MCF 10A (cell line): ENCODE measurements around the gene SHE. TPM values are rescaled to one million over a fixed set of nuclear protein-coding genes. Genes with fewer than 3 reads are reported as not detected.

Experiments
- Bru-seq: library from RNA; stranded (reverse); fragments of 400-500 nt; gene quantifications from one replicate; lab custom pipeline; 2021; lab: Mats Ljungman, UMichigan
- BruChase-seq, 2 experiments: library from RNA; stranded (reverse); fragments of 400-500 nt; gene quantifications; one replicate each; lab custom pipeline; 2021; lab: Mats Ljungman, UMichigan
- BruUV-seq: library from RNA; stranded (reverse); fragments of 400-500 nt; replicated peaks from 2 replicates; lab custom pipeline; 2021; lab: Mats Ljungman, UMichigan
- CTCF ChIA-PET: fragments of 300-600 bp; sonication (Branson Sonifier 250); formaldehyde crosslinking; extraction: SDS; loops from one replicate; lab custom pipeline; 2021; ENCODE audit warnings: antibody characterized with exemption, inconsistent platforms; lab: Yijun Ruan, JAX
- POLR2A ChIA-PET: fragments of 300-600, 350-650 bp; sonication (Branson Sonifier 250); formaldehyde crosslinking; extraction: SDS; loops from one replicate; lab custom pipeline; 2020; ENCODE audit warnings: antibody characterized with exemption, inconsistent platforms; lab: Yijun Ruan, JAX
- DNase-seq: peaks from one replicate; pipeline ENCODE4 v3.0.0-alpha.2; 2018; ENCODE audit not compliant: unreplicated experiment
- H3K27ac Mint-ChIP-seq: one replicate; pipeline ENCODE4 v1.8.0; 2022; ENCODE audit warnings: mild to moderate bottlenecking, low read depth, mixed read lengths; ENCODE audit not compliant: unreplicated experiment
- H3K27me3 Mint-ChIP-seq: one replicate; pipeline ENCODE4 v1.8.0; 2022; ENCODE audit warnings: mixed read lengths; ENCODE audit not compliant: insufficient read depth, unreplicated experiment
- H3K36me3 Mint-ChIP-seq: one replicate; pipeline ENCODE4 v1.8.0; 2022; ENCODE audit warnings: mild to moderate bottlenecking, moderate library complexity, mixed read lengths; ENCODE audit not compliant: insufficient read depth, unreplicated experiment
- H3K4me1 Mint-ChIP-seq: one replicate; pipeline ENCODE4 v1.8.0; 2022; ENCODE audit warnings: mixed read lengths; ENCODE audit not compliant: insufficient read depth, unreplicated experiment
- H3K4me3 Mint-ChIP-seq: one replicate; pipeline ENCODE4 v1.8.0; 2022; ENCODE audit warnings: mild to moderate bottlenecking, moderate library complexity, mixed read lengths; ENCODE audit not compliant: unreplicated experiment
- H3K9me3 Mint-ChIP-seq: one replicate; pipeline ENCODE4 v1.8.0; 2022; ENCODE audit warnings: mixed read lengths; ENCODE audit not compliant: unreplicated experiment
- intact Hi-C: fragments of 100-400 bp; cut with micrococcal nuclease; formaldehyde crosslinking; loops from 2 replicates; pipeline ENCODE4 v1.14.1; 2022
- long read RNA-seq: library from polyadenylated mRNA; stranded (forward); transcript quantifications from one replicate; pipeline ENCODE4 v2.0.0, GENCODE V29; 2022
- total RNA-seq: library from RNA; stranded (reverse); gene quantifications from 2 replicates; pipeline ENCODE4 v1.2.3, GENCODE V29; 2022
- TF ChIP-seq, protein P1 (sequence below): fragments of 200-600 bp; IDR thresholded peaks from one replicate; pipeline ENCODE4 v1.8.0; 2022; ENCODE audit warnings: antibody characterized with exemption, mild to moderate bottlenecking; ENCODE audit not compliant: unreplicated experiment

Gene SHE
- total RNA-seq (not detected in 2 replicates), Bru-seq, nascent RNA (not detected), BruChase-seq, experiment 1, labeled RNA remaining after a 6-hour chase (not detected), BruChase-seq, experiment 2, labeled RNA remaining after a 2-hour chase (not detected)
- long read RNA-seq: 0 reads

DNA sequence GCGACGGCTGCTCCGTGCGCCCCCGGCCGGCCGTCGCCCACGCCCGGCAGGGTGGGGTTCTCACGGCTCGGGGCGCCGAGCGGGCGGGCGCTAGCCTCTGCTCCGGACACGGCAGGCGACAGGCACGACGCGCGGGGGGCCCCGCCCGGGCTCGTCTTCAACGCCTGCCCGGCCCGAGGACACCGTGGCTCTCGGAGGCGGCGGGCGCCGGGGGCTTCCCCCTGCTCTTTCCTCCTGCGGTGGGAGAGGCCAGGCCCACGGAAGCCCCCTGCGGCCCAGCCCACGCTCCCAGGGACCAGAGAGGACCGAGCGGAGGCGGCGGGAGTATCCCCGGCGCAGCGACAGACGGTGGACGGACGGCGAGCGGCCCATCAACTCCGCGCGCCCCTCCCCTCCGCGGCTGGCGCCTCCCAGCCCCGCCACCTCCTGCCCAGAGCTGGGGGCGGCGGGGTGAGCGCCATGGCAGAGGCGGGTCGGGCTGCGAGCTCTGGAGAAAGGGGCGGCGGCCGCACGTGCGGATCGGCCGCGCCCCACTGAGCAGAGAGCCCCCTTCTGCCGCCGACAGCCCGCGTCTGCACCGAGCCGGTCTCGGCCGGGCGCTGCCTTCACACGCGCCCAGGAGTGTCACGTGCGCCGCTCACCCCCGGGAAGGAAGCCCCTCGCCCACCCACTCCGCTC lies at the start of gene SHE, which contains the start of gene TDRD10:
Gene SHE, minus strand, starts transcription at position 347 of the 678 bp plus-strand sequence. CDS start 386 bp downstream, outside the sequence.
Gene TDRD10, plus strand, starts transcription at position 154 of the 678 bp plus-strand sequence. CDS start 4,685 bp downstream, outside the sequence.
- H3K27me3 Mint-ChIP-seq: peaks cover 64% of the 10 kb centered on the region
- ChIA-PET POLR2A (interaction anchor here (2.1 kb wide), 1 partner anchor 19 kb away, joined by 5 read pairs; no protein-coding TSS in a partner anchor), CTCF (no interaction called here)
- intact Hi-C loops: no loop called here
- TF ChIP-seq, protein P1, sequence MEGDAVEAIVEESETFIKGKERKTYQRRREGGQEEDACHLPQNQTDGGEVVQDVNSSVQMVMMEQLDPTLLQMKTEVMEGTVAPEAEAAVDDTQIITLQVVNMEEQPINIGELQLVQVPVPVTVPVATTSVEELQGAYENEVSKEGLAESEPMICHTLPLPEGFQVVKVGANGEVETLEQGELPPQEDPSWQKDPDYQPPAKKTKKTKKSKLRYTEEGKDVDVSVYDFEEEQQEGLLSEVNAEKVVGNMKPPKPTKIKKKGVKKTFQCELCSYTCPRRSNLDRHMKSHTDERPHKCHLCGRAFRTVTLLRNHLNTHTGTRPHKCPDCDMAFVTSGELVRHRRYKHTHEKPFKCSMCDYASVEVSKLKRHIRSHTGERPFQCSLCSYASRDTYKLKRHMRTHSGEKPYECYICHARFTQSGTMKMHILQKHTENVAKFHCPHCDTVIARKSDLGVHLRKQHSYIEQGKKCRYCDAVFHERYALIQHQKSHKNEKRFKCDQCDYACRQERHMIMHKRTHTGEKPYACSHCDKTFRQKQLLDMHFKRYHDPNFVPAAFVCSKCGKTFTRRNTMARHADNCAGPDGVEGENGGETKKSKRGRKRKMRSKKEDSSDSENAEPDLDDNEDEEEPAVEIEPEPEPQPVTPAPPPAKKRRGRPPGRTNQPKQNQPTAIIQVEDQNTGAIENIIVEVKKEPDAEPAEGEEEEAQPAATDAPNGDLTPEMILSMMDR: no peak
- no peak for DNase-seq
- no peaks in the 10 kb centered on the region for H3K4me1 Mint-ChIP-seq
- BruUV-seq: no TSS peak
- no peak within 1 kb of the TSS for H3K4me3 Mint-ChIP-seq
- no peaks in the 10 kb centered on the region for H3K36me3 Mint-ChIP-seq
- no peak within 1 kb of the TSS for H3K27ac Mint-ChIP-seq
- no peaks in the 10 kb centered on the region for H3K9me3 Mint-ChIP-seq

DNA sequence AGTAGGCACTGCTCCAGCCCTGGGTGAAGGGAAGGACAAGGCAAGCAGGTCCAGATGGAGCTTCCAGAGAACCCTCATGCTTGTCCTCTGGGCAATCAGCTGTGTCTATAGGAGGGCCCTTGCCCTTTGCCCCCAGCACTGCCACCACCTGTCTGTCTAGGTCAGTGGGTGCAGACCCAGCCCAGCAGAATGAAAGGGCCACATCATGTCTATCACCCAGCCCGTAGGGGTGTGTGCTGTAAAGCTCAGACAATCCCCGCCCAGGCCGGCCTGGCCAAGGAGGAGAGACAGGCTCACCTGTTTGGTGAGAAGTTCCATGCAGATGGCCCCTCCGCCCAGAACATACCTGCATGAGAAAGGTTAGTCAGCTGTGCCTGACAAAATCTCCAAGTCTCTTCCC lies 49.3 kb upstream of the SHE start:
- H3K4me1 Mint-ChIP-seq: peaks cover 19% of the 10 kb centered on the region
- no TSS peak for BruUV-seq
- no peaks in the 10 kb centered on the region for H3K27me3 Mint-ChIP-seq
- H3K27ac Mint-ChIP-seq: no peak overlapping the region
- intact Hi-C loops: no loop called here
- H3K36me3 Mint-ChIP-seq: peaks cover 76% of the 10 kb centered on the region
- DNase-seq: no peak
- CTCF ChIA-PET: interaction anchor here (0.6 to 11.3 kb wide), 5 partner anchors 17 to 461 kb away, joined by 3 to 128 read pairs (median 5); no protein-coding TSS in a partner anchor
- H3K9me3 Mint-ChIP-seq: no peaks in the 10 kb centered on the region
- POLR2A ChIA-PET: interaction anchor here (1.1 kb wide), 1 partner anchor 579 kb away, joined by 3 read pairs; no protein-coding TSS in a partner anchor
- TF ChIP-seq, protein P1: no peak
- no peak overlapping the region for H3K4me3 Mint-ChIP-seq

DNA sequence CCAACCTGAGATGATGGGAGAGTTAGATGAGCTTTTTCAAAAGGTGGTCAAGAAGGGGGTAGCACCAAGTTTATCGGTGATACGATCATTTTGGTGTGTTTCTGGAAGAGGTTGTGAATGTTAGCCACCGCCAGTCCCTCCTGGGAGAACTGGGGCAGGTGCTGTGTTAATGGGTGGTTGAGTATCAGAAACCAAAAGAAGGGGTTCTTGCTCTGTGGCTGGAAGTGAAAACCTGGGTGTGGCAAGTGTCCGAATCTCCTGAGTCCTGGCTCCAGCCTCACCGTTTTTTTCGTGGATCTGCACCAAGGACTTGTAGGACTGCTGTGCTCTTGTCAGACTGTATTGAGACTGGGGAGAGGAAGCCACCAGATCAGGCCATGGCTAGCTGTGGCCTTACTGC lies 48.4 kb upstream of the SHE start:
- intact Hi-C loops: no loop called here
- H3K36me3 Mint-ChIP-seq: peaks cover 68% of the 10 kb centered on the region
- ChIA-PET POLR2A (interaction anchor here (0.5 kb wide), 1 partner anchor 21 kb away, joined by 3 read pairs; no protein-coding TSS in a partner anchor), CTCF (interaction anchor here (0.6 to 11.3 kb wide), 3 partner anchors 69 to 381 kb away, joined by 3 to 128 read pairs (median 5); no protein-coding TSS in a partner anchor)
- H3K4me1 Mint-ChIP-seq: peaks cover 15% of the 10 kb centered on the region
- no peak for DNase-seq
- no peaks in the 10 kb centered on the region for H3K9me3 Mint-ChIP-seq
- no peak overlapping the region for H3K27ac Mint-ChIP-seq
- no peaks in the 10 kb centered on the region for H3K27me3 Mint-ChIP-seq
- no TSS peak for BruUV-seq
- no peak overlapping the region for H3K4me3 Mint-ChIP-seq
- TF ChIP-seq, protein P1: no peak

DNA sequence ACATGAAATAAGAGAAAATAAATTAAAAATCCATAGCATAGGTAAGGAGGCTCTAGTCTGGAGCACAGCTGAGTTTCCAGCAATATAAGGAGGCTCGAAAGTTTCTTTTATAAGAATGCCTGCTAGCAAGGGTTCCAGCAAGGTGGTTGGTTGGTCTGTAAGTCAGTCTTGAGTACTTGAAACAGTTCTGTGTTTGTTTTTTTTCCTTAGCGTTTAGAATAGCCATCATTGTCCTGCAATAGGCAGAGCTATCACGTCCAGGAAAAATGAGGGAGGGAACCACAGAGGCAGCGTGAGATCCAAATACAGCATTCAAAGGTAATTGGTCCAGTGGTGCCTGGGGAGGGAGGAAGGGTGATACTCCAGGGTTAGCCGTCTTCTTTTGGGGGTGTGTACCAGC lies 47.9 kb upstream of the SHE start:
- TF ChIP-seq, protein P1: no peak
- Mint-ChIP-seq H3K9me3 (no peaks in the 10 kb centered on the region), H3K4me3 (no peak overlapping the region), H3K36me3 (peaks cover 62% of the 10 kb centered on the region), H3K4me1 (peaks cover 15% of the 10 kb centered on the region), H3K27ac (no peak overlapping the region), H3K27me3 (peaks cover 3% of the 10 kb centered on the region)
- DNase-seq: no peak
- intact Hi-C loops: no loop called here
- ChIA-PET POLR2A (interaction anchor here (0.6 to 1.3 kb wide), 3 partner anchors 54 to 318 kb away, joined by 3 read pairs; no protein-coding TSS in a partner anchor), CTCF (interaction anchor here (0.8 to 11.3 kb wide), 2 partner anchors 68 to 382 kb away, joined by 3 to 128 read pairs; no protein-coding TSS in a partner anchor)
- TSS peak; percentile 60 for BruUV-seq
